ENCODE measurements around the gene MRC2.
A peak's percentile ranks its signal among the peaks of the same experiment; 100 is the strongest.

Gene MRC2

GRCh38 chr17:62641951-62642350 is 14.5 kb downstream of the MRC2 start:
- DNase-seq, result no peak

- no peak for DNase-seq
These were observed 16.0 kb downstream of the MRC2 start for GRCh38 chr17:62643496-62643895.

- no peak for DNase-seq
These were observed 17.2 kb downstream of the MRC2 start for GRCh38 chr17:62644487-62645173.

- no peak for DNase-seq
These were observed 20.9 kb downstream of the MRC2 start for GRCh38 chr17:62648251-62648955.

- DNase-seq, result no peak
These were observed 21.5 kb downstream of the MRC2 start for GRCh38 chr17:62648956-62649294.

- DNase-seq, result no peak
These were observed 22.1 kb downstream of the MRC2 start for GRCh38 chr17:62649570-62649969.

- DNase-seq, result no peak
These were observed 23.1 kb downstream of the MRC2 start for GRCh38 chr17:62650587-62650986.

GRCh38 chr17:62652251-62653001 is 25.0 kb downstream of the MRC2 start:
- DNase-seq, result peak; percentile 53

GRCh38 chr17:62653002-62653825 is 25.7 kb downstream of the MRC2 start:
- DNase-seq, result peak; percentile 6

- DNase-seq, result no peak
These were observed 26.6 kb downstream of the MRC2 start for GRCh38 chr17:62653826-62654761.

- DNase-seq, result no peak
These were observed 28.2 kb downstream of the MRC2 start for GRCh38 chr17:62655656-62656055.

GRCh38 chr17:62656446-62656845 is 29.0 kb downstream of the MRC2 start:
- DNase-seq, result no peak

GRCh38 chr17:62657145-62657665 is 29.7 kb downstream of the MRC2 start:
- no peak for DNase-seq

- DNase-seq, result no peak
These were observed 30.2 kb downstream of the MRC2 start for GRCh38 chr17:62657690-62658089.

- no peak for DNase-seq
These were observed 30.9 kb downstream of the MRC2 start for GRCh38 chr17:62658136-62658920.

- DNase-seq, result no peak
These were observed 33.2 kb downstream of the MRC2 start for GRCh38 chr17:62660629-62661118.

GRCh38 chr17:62661337-62661736 is 33.9 kb downstream of the MRC2 start:
- DNase-seq, result no peak

GRCh38 chr17:62662855-62663254 is 35.4 kb downstream of the MRC2 start:
- no peak for DNase-seq

- DNase-seq, result no peak
These were observed 35.8 kb downstream of the MRC2 start for GRCh38 chr17:62663304-62663703.

GRCh38 chr17:62664336-62665120 is 37.1 kb downstream of the MRC2 start:
- no peak for DNase-seq
